HG02763 (cell line): ENCODE data around the gene LUC7L.
"Not testable (repeated sequence)": the region's sequence is repeated elsewhere in the genome, so short reads cannot be mapped to it uniquely, and the experiment has no call there.

Source experiments
- ATAC-seq: cut with Tn5 transposase; IDR thresholded peaks from one replicate; pipeline ENCODE4 v1.9.1; 2021; ENCODE audit warnings: mild to moderate bottlenecking, moderate library complexity; ENCODE audit not compliant: unreplicated experiment

LUC7L gene

DNA sequence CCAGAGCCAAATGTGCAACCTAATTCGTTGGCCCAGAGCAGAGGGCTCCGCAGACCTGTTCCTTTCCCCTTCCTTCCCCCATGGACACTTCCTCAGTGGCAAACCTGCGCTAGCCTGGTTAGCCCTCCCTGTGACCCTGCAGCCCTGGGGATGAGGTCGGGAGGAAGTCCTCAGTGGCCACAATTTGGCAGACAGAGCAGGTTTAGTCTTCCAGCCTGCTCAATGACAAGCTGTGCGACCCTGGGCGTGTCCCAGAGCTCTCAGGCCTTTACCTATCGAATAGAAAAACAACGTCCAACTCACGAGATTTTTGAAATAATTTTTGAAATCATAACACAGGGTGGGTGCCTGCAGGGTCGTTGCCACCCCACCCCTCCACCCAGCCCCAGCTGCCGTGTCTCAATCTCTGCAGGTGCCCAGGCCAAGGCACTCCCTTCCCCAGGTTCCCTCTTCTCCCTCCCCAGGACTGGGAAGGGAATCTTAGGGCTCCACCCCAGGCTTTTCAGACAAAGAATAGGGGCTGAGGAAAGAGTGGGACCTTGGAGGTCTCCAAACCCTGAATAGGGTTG lies 62.0 kb downstream of the LUC7L start:
- no peak for ATAC-seq

DNA sequence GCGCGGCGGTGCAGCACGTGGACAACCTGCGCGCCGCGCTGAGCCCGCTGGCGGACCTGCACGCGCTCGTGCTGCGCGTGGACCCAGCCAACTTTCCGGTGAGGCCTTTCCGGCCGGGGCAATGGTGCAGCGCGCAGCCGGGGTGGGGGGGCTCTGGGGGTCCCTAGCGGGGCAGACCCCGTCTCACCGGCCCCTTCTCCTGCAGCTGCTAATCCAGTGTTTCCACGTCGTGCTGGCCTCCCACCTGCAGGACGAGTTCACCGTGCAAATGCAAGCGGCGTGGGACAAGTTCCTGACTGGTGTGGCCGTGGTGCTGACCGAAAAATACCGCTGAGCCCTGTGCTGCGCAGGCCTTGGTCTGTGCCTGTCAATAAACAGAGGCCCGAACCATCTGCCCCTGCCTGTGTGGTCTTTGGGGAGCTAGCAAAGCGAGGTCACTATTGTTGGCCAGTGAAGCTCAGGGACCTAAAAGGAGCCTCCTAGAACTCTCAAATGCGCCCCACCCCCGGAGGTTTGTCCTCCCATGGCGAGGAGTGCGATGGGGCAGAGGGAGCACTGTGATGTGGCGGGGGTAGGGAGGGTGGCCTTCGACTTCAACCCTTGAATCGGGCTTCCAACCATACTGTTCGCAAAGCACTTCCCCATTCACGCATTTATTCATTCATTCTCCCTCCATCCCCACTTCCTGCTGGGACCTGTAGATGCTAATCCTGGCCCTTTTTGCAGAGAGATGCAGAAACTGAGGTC lies 62.7 kb downstream of the LUC7L start:
- ATAC-seq, result no peak

DNA sequence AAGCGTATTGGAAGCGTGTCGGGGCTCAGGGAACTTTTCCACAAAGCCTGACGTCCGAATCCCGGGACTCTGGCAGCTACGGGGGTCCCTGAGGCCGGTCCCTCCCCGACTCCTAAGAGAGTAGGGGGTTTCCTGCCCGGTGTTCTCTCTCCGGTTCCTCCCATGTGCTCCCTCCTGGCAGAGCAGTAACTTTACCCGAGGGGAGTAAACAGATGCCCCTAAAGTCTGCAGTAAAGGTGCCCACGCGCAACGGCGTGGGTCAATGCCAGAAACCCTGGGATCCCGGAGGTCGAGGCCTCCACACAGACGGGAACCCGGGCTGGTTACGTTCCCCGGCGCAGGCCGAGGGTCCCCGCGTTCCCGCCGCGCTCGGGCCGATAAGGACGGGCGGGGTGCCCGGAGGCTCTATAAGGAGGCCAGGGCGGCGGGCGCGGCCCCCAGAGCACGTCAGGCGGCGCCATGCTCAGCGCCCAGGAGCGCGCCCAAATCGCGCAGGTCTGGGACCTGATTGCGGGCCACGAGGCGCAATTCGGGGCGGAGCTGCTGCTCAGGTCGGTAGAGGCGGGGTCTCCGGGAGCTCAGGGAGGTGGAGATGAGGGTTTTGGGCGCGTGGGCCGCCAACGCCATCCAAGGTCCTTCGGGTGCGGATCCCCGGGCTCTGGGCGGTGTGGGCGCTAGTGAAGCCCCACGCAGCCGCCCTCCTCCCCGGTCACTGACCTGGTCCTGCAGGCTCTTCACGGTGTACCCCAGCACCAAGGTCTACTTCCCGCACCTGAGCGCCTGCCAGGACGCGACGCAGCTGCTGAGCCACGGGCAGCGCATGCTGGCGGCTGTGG lies 63.5 kb downstream of the LUC7L start, which contains the start of gene HBM:
Gene HBM, plus strand, starts transcription at position 440 of the 836 bp plus-strand sequence. Its CDS starts 20 bp downstream, at position 460.
- ATAC-seq, result no peak

DNA sequence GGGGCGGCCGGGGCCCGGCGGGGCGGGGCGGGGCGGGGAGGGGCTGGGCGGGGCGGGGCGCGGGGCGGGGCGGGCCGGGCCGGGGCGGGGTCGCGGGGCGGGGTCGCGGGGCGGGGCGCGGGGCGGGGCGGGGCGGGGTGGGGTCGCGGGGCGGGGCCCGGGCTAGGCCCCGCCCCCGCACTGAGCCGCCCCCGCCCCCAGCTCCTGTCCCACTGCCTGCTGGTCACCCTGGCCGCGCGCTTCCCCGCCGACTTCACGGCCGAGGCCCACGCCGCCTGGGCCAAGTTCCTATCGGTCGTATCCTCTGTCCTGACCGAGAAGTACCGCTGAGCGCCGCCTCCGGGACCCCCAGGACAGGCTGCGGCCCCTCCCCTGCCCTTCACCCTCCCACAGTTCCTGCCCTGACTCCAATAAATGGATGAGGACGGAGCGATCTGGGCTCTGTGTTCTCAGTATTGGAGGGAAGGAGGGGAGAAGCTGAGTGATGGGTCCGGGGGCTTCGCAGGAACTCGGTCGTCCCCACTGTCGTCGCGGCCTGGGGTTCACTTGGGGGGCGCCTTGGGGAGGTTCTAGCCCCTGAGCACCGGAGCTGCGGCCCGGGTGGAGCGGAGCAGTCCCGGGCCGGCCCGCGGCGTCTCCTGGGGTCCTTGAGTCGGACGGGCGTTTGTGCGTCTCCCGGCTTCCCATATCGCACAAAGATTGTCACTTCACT lies 64.3 kb downstream of the LUC7L start:
- ATAC-seq, result no peak

DNA sequence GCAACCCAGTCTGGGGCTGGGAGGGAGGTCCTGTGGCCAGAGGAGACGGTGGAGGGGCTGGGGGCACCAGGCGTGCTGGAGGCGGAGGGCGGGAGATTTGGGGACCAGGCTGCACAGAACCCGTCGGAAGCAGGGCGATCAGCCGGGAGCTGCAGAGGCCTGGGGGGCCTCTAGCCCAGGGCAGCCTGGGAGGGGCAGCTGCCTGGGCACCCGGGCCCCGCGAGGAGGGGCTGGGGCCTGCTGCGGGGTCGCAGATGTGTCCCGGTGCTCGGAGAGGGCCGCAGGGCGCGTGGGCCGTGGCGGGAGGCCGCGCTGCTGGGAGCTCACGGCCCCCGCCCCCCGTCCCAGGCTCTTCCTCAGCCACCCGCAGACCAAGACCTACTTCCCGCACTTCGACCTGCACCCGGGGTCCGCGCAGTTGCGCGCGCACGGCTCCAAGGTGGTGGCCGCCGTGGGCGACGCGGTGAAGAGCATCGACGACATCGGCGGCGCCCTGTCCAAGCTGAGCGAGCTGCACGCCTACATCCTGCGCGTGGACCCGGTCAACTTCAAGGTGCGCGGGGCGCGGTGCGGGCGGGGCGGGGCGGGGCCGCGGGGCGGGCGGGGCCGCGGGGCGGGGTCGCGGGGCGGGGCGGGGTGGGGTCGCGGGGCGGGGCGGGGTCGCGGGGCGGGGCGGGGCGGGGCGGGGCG lies 65.0 kb downstream of the LUC7L start:
- ATAC-seq, result not testable (repeated sequence)

DNA sequence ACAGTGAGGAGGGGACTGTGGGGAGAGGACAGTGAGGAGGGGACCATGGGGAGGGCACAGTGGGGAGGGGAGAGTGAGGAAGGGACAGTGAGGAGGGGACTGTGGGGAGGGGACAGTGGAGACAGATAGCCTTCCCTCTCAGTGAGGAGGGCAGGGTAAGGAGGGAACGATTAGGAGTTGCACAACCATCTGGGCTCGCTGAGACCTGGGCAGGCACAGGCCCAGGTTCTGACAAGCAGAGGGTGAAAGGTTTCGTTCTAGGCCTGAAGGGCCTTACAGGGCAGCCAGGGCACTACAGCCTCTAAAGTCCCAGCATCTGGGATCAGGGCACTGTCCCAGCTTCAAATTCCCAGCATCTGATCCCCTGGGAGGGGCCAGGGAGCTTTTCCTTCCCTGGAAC lies 65.6 kb downstream of the LUC7L start:
- not testable (repeated sequence) for ATAC-seq

DNA sequence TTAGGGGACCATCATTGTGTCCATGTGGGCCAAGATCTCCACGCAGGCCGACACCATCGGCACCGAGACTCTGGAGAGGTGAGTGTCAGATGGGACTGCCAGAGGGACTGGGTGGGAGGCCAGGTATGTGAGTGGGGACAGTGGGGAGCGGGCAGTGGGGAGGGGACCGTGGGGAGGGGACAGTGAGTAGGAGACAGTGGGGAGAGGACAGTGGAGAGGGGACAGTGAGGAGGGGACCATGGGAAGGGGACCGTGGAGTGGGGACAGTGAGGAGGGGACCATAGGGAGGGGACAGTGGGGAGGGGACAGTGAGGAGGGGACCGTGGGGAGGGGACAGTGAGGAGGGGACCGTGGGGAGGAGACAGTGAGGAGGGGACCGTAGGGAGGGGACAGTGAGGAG lies 66.1 kb downstream of the LUC7L start:
- ATAC-seq, result not testable (repeated sequence)

DNA sequence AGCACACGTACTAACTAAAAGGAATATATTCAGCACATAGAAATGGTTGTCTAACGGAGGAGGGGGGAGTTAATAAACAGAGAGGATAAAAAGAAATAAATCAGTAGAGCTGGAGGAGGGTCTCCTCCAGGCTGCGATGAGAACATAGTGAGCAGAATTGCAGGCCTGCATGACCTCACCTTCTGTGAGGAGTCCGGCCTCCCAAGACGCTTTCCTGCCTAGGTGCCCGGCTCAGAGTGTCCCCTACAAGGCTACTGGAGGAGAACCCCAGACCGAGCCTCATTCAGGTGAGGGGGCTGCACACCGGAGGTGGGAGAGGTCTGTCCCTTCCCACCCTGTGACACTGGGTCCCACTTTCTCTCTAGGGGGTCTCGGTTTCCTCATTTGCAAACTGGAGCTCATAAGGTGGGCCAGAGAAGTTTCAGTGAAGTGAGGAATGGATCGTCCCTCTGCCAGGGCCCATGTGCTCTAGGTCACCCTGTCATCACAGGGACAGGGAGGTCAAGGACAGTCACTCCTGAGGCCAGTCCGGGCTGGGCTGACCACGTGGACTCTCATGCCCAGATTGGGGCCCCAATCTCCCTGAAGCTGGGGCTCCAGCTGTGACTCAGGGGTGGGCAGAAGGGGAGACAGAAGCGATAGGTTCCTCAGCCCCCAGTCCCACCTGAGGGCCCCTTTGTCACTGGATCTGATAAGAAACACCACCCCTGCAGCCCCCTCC lies 66.8 kb downstream of the LUC7L start:
- no peak for ATAC-seq

DNA sequence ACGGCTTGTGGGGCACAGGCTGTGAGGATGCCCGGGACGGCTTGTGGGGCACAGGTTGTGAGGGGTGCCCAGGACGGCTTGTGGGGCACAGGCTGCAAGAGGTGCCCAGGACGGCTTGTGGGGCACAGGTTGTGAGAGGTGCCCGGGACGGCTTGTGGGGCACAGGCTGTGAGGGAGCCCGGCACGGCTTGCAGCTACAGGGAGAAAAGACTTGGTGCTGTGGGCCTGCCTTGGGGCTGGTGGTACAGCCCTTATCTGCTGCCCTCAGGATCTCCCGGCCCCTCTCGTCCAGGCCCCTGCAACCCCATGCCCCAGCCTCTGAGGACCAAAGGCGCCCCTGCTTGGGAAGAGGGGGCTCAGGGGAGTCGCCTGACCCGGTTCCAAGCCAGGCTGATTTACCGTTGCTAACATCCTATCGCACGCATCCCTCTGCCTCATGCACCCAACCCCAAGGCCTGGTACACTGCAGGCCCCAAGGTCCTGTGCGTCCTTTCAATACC lies 68.5 kb downstream of the LUC7L start:
- ATAC-seq, result no peak

DNA sequence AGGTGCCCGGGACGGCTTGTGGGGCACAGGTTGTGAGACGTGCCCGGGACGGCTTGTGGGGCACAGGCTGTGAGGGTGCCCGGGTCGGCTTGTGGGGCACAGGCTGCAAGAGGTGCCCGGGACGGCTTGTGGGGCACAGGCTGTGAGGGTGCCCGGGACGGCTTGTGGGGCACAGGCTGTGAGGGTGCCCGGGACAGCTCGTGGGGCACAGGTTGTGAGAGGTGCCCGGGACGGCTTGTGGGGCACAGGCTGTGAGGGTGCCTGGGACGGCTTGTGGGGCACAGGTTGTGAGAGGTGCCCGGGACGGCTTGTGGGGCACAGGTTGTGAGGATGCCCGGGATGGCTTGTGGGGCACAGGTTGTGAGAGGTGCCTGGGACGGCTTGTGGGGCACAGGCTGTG lies 69.0 kb downstream of the LUC7L start:
- ATAC-seq, result not testable (repeated sequence)

DNA sequence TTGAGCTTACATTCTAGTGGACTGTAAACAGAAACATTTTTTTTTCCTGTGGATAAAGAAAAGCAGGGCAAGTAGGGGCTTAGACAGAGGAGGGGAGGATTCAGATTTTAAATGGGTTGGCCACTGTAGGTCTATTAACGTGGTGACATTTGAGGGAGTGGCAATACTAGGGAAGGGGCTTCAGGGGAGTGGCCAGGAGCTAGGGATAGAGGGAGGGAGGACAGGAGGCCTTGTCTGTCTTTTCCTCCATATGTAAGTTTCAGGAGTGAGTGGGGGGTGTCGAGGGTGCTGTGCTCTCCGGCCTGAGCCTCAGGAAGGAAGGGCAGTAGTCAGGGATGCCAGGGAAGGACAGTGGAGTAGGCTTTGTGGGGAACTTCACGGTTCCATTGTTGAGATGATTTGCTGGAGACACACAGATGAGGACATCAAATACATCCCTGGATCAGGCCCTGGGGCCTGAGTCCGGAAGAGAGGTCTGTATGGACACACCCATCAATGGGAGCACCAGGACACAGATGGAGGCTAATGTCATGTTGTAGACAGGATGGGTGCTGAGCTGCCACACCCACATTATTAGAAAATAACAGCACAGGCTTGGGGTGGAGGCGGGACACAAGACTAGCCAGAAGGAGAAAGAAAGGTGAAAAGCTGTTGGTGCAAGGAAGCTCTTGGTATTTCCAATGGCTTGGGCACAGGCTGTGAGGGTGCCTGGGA lies 70.0 kb downstream of the LUC7L start:
- ATAC-seq, result no peak

DNA sequence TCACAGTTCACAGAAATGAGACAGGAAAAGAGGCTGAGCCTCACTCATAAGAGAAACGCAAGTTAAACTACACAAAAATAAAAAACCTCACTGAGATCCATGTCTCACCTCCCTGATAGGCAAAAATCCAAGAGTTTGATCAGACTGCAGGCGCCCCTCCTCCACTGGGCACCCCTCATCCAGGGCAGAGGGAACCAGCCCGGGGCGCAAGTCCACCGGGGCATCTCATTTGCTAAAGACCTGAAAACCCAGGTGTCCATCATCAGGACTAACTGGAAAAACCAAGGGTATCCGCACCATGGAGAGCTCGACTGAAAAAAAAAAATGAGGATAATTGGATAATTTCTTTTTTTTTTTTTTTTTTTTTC lies 74.2 kb downstream of the LUC7L start:
- no peak for ATAC-seq

DNA sequence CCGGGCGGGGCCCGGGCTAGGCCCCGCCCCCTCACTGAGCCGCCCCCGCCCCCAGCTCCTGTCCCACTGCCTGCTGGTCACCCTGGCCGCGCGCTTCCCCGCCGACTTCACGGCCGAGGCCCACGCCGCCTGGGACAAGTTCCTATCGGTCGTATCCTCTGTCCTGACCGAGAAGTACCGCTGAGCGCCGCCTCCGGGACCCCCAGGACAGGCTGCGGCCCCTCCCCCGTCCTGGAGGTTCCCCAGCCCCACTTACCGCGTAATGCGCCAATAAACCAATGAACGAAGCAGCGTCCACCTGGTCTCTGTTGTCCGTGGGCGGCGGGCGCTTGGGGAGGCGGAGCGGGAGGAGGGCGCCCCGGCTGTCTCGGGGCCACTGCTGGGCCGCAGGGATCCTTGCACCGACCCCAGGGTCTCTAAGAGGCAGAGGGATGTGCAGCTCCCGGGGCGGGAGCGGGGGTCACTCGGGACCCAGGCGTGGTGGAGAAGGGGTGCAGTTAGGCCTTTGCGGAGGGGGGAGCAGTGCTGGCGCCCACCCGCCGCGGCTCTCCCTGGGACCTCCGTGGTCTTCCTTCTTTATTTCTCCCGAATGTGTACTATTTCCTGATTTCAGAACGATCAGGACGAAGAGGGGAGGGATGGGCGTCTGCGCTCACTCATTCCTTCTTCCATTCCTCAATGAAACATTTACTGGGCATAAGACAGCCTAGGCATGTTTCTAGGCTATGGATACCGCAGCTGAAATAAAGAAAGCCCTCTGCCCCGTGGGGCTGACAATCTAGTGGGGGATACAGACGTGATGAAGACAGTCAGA lies 74.8 kb downstream of the LUC7L start:
- ATAC-seq, result no peak

DNA sequence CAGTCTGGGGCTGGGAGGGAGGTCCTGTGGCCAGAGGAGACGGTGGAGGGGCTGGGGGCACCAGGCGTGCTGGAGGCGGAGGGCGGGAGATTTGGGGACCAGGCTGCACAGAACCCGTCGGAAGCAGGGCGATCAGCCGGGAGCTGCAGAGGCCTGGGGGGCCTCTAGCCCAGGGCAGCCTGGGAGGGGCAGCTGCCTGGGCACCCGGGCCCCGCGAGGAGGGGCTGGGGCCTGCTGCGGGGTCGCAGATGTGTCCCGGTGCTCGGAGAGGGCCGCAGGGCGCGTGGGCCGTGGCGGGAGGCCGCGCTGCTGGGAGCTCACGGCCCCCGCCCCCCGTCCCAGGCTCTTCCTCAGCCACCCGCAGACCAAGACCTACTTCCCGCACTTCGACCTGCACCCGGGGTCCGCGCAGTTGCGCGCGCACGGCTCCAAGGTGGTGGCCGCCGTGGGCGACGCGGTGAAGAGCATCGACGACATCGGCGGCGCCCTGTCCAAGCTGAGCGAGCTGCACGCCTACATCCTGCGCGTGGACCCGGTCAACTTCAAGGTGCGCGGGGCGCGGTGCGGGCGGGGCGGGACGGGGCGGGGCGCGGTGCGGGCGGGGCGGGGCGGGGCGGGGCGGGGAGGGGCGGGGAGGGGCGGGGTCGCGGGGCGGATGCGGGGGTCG lies 75.6 kb downstream of the LUC7L start:
- ATAC-seq, result not testable (repeated sequence)

DNA sequence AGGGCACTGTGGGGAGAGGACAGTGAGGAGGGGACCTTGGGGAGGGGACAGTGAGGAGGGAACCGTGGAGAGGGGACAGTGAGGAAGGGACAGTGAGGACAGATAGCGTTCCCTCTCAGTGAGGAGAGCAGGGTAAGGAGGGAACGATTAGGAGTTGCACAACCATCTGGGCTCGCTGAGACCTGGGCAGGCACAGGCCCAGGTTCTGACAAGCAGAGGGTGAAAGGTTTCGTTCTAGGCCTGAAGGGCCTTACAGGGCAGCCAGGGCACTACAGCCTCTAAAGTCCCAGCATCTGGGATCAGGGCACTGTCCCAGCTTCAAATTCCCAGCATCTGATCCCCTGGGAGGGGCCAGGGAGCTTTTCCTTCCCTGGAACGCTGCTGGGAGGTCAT lies 76.1 kb downstream of the LUC7L start:
- not testable (repeated sequence) for ATAC-seq

DNA sequence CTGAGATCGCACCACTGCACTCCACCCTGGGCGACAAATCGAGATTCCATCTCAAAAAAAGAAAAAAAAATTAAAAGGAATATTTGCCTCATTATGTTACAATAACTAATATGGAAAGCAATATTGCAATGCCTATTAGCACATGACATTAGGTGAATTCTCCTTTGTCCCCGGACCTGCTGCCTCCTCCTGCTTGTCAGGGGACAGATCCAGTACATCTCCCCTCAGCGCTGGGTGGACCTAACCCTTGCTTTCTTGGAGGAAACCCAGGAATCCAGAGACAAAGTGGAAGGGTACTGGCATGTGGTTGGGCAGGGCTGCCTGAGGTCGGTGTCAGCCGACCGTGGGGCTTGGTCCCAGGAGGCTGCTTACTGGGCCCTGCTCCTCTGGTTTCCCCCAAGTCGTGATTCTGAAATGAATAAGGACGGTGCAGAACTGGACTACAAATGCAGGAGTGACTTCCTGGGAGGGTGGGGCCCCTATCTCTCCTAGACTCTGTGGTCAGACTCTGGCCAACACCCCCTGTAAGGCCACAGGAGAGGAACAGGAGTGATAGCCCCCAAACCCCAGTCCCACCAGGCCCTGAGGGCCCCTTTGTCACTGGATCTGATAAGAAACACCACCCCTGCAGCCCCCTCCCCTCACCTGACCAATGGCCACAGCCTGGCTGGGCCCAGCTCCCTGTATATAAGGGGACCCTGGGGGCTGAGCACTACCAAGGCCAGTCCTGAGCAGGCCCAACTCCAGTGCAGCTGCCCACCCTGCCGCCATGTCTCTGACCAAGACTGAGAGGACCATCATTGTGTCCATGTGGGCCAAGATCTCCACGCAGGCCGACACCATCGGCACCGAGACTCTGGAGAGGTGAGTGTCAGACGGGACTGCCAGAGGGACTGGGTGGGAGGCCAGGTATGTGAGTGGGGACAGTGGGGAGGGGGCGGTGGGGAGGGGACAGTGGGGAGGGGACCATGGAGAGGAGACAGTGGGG lies 76.8 kb downstream of the LUC7L start, which contains the start of gene HBZ:
Gene HBZ, plus strand, starts transcription at position 504 of the 988 bp plus-strand sequence. Its CDS starts 266 bp downstream, at position 770.
- ATAC-seq, result no peak
